HUES48 (cell line): ENCODE results near the gene LRP6.
"Not testable (repeated sequence)": the region's sequence is repeated elsewhere in the genome, so short reads cannot be mapped to it uniquely, and the experiment has no call there.

Experiments used
- H3K27ac ChIP-seq: one replicate; pipeline ENCODE4 v1.7.0; 2013; ENCODE audit warnings: low read depth, low read length, inconsistent platforms
- H3K27me3 ChIP-seq: 2 replicates; pipeline ENCODE4 v1.6.1; 2013; ENCODE audit warnings: mild to moderate bottlenecking, low read length; ENCODE audit not compliant: control insufficient read depth, insufficient read depth
- H3K36me3 ChIP-seq: 2 replicates; pipeline ENCODE4 v1.6.1; 2013; ENCODE audit warnings: low read length; ENCODE audit not compliant: control insufficient read depth, insufficient read depth
- H3K4me1 ChIP-seq: 2 replicates; pipeline ENCODE4 v1.6.1; 2013; ENCODE audit warnings: mild to moderate bottlenecking, low read length; ENCODE audit not compliant: control insufficient read depth, insufficient read depth
- H3K4me3 ChIP-seq: 2 replicates; pipeline ENCODE4 v1.5.1; 2013; ENCODE audit warnings: mild to moderate bottlenecking, low read depth, low read length
- H3K9ac ChIP-seq: 2 replicates; pipeline ENCODE4 v1.6.1; 2013; ENCODE audit warnings: mild to moderate bottlenecking, low read depth, low read length, moderate library complexity
- H3K9me3 ChIP-seq: 2 replicates; pipeline ENCODE4 v1.6.1; 2013; ENCODE audit warnings: low read length; ENCODE audit not compliant: control insufficient read depth, insufficient read depth

Gene LRP6

GRCh38 chr12:12266873-12267741, at the start of gene LRP6:
Gene LRP6 (minus strand): TSS chr12:12267044. CDS start chr12:12266735, 309 bp downstream.
- peak within 1 kb of the TSS; percentile 92 for H3K4me3 ChIP-seq
- H3K27ac ChIP-seq: peak within 1 kb of the TSS; percentile 97
- H3K9ac ChIP-seq: peak within 1 kb of the TSS; percentile 98
- H3K4me1 ChIP-seq: peaks cover 20% of the 10 kb centered on the region; the same call in 1 of the 2 replicates
- H3K9me3 ChIP-seq: no peaks in the 10 kb centered on the region
- H3K27me3 ChIP-seq: no peaks in the 10 kb centered on the region
- H3K36me3 ChIP-seq: no peaks in the 10 kb centered on the region

GRCh38 chr12:12315838-12316237, 49.0 kb upstream of the LRP6 start:
- Histone ChIP-seq H3K27me3 (no peaks in the 10 kb centered on the region), H3K4me1 (peaks cover 11% of the 10 kb centered on the region), H3K9me3 (no peaks in the 10 kb centered on the region), H3K36me3 (no peaks in the 10 kb centered on the region), H3K9ac (no peak overlapping the region), H3K27ac (no peak overlapping the region), H3K4me3 (no peak overlapping the region)

GRCh38 chr12:12310695-12311094, 43.9 kb upstream of the LRP6 start:
- H3K27ac ChIP-seq, H3K9me3 ChIP-seq, H3K27me3 ChIP-seq: not testable (repeated sequence)

GRCh38 chr12:12305568-12306300, 38.9 kb upstream of the LRP6 start:
- Histone ChIP-seq H3K36me3 (no peaks in the 10 kb centered on the region), H3K27ac (no peak overlapping the region), H3K9ac (no peak overlapping the region), H3K9me3 (0 out of 2 replicates have a peak, but pooled peaks cover 3% of the 10 kb centered on the region), H3K27me3 (no peaks in the 10 kb centered on the region), H3K4me1 (no peaks in the 10 kb centered on the region), H3K4me3 (no peak overlapping the region)

More at GRCh38 chr12:12310695-12311094, 43.9 kb upstream of the LRP6 start:
- not testable (repeated sequence) for H3K9ac ChIP-seq, H3K4me1 ChIP-seq, H3K36me3 ChIP-seq, H3K4me3 ChIP-seq

GRCh38 chr12:12302976-12303375, 36.1 kb upstream of the LRP6 start:
- Histone ChIP-seq H3K9ac (no peak overlapping the region), H3K27me3 (no peaks in the 10 kb centered on the region)

GRCh38 chr12:12301122-12301521, 34.3 kb upstream of the LRP6 start:
- no peaks in the 10 kb centered on the region for H3K4me1 ChIP-seq
- H3K9ac ChIP-seq: no peak overlapping the region
- no peak overlapping the region for H3K4me3 ChIP-seq
- no peaks in the 10 kb centered on the region for H3K36me3 ChIP-seq
- no peak overlapping the region for H3K27ac ChIP-seq
- H3K27me3 ChIP-seq: no peaks in the 10 kb centered on the region
- H3K9me3 ChIP-seq: 0 out of 2 replicates have a peak, but pooled peaks cover 3% of the 10 kb centered on the region

More at GRCh38 chr12:12302976-12303375, 36.1 kb upstream of the LRP6 start:
- no peak overlapping the region for H3K27ac ChIP-seq
- no peaks in the 10 kb centered on the region for H3K4me1 ChIP-seq
- no peaks in the 10 kb centered on the region for H3K36me3 ChIP-seq
- no peak overlapping the region for H3K4me3 ChIP-seq
- 0 out of 2 replicates have a peak, but pooled peaks cover 3% of the 10 kb centered on the region for H3K9me3 ChIP-seq

GRCh38 chr12:12297201-12297830, 30.5 kb upstream of the LRP6 start:
- H3K4me1 ChIP-seq: peaks cover 7% of the 10 kb centered on the region
- no peak overlapping the region for H3K4me3 ChIP-seq
- no peaks in the 10 kb centered on the region for H3K9me3 ChIP-seq
- H3K9ac ChIP-seq: no peak overlapping the region
- no peaks in the 10 kb centered on the region for H3K27me3 ChIP-seq
- no peaks in the 10 kb centered on the region for H3K36me3 ChIP-seq
- H3K27ac ChIP-seq: no peak overlapping the region

GRCh38 chr12:12294215-12295005, 27.6 kb upstream of the LRP6 start:
- Histone ChIP-seq H3K4me1 (peaks cover 7% of the 10 kb centered on the region), H3K4me3 (no peak overlapping the region), H3K36me3 (no peaks in the 10 kb centered on the region), H3K27me3 (no peaks in the 10 kb centered on the region), H3K9me3 (no peaks in the 10 kb centered on the region), H3K27ac (peak overlapping the region; percentile 84), H3K9ac (no peak overlapping the region)

- no peaks in the 10 kb centered on the region for H3K9me3 ChIP-seq
- H3K36me3 ChIP-seq: no peaks in the 10 kb centered on the region
- peaks cover 7% of the 10 kb centered on the region for H3K4me1 ChIP-seq
- H3K4me3 ChIP-seq: no peak overlapping the region
- no peak overlapping the region for H3K27ac ChIP-seq
- H3K27me3 ChIP-seq: no peaks in the 10 kb centered on the region
- H3K9ac ChIP-seq: no peak overlapping the region
Measured at GRCh38 chr12:12290206-12290605, 23.4 kb upstream of the LRP6 start.

GRCh38 chr12:12286441-12286840, 19.6 kb upstream of the LRP6 start:
- Histone ChIP-seq H3K4me3 (no peak overlapping the region), H3K27me3 (no peaks in the 10 kb centered on the region), H3K36me3 (no peaks in the 10 kb centered on the region), H3K9me3 (no peaks in the 10 kb centered on the region), H3K27ac (no peak overlapping the region), H3K4me1 (peaks cover 25% of the 10 kb centered on the region), H3K9ac (no peak overlapping the region)
